ENCODE results near the gene ARHGAP18.

GRCh38 chr6:129707028-129707427 is 2.9 kb downstream of the ARHGAP18 start:
- TF ChIP-seq SUZ12 (IDR thresholded peaks at IDR 0.05; ENCODE audit: extremely low read depth, insufficient read depth, insufficient read length) (no peak), ZNF274 (IDR thresholded peaks at IDR 0.05; ENCODE audit: low read depth, low read length) (no peak)
